HepG2 (cell line): Measurements from ENCODE around the gene SPATC1L. TPM values are rescaled to one million over a fixed set of nuclear protein-coding genes. Genes with fewer than 3 reads are reported as not detected.

Source experiments
- BCL6 ChIP-seq: IDR thresholded peaks from 2 replicates; pipeline ENCODE4 v1.6.1; 2016; ENCODE audit warnings: missing genetic modification reagents, missing compliant biosample characterization
- GTF3A ChIP-seq: sonication (generic); formaldehyde crosslinking; conservative IDR thresholded peaks from 2 replicates; pipeline ENCODE4 v1.4.0; 2020; ENCODE audit warnings: mild to moderate bottlenecking, missing genetic modification reagents
- KDM3A ChIP-seq: IDR thresholded peaks from 2 replicates; pipeline ENCODE4 v1.6.1; 2018; ENCODE audit warnings: low read depth, missing compliant biosample characterization
- NFATC3 ChIP-seq: sonication (generic); formaldehyde crosslinking; IDR thresholded peaks from 2 replicates; pipeline ENCODE4 v1.5.1; 2020; ENCODE audit warnings: mild to moderate bottlenecking, missing genetic modification reagents
- NRL ChIP-seq: sonication (generic); formaldehyde crosslinking; IDR thresholded peaks from 2 replicates; pipeline ENCODE4 v1.5.0; 2020; ENCODE audit warnings: missing genetic modification reagents, mild to moderate bottlenecking, moderate library complexity, borderline replicate concordance
- RARA ChIP-seq: IDR thresholded peaks from 2 replicates; pipeline ENCODE4 v1.6.1; 2016; ENCODE audit warnings: missing genetic modification reagents, missing compliant biosample characterization
- ZKSCAN5 ChIP-seq: sonication (generic); formaldehyde crosslinking; IDR thresholded peaks from 2 replicates; pipeline ENCODE4 v1.5.1; 2020; ENCODE audit warnings: mild to moderate bottlenecking, missing genetic modification reagents
- ZNF441 ChIP-seq: sonication (generic); formaldehyde crosslinking; IDR thresholded peaks from 2 replicates; pipeline ENCODE4 v1.7.0; 2021; ENCODE audit warnings: missing genetic modification reagents, borderline replicate concordance
- ZNF83 ChIP-seq: sonication (generic); formaldehyde crosslinking; IDR thresholded peaks from 2 replicates; pipeline ENCODE4 v1.4.0; 2020; ENCODE audit warnings: missing genetic modification reagents, mild to moderate bottlenecking, borderline replicate concordance
- ZNF879 ChIP-seq: sonication (generic); formaldehyde crosslinking; IDR thresholded peaks from 2 replicates; pipeline ENCODE4 v1.8.1; 2023; ENCODE audit warnings: missing genetic modification reagents
- polyA plus RNA-seq, 8 experiments: library from polyadenylated mRNA; depleted of rRNA in 3 of 8; stranded (reverse) in 7 of 8; unstranded in 1 of 8; fragments of >200 nt; fragmentation: Illumina TruSeq in 4 of 8; extraction: Trizol in 4 of 8; gene quantifications; 2 replicates each; pipeline versions ENCODE4 v1.2.1 to v1.2.3, GENCODE V29; 2011 to 2016; ENCODE audit warnings: low read depth in 4 of 8, missing spikeins in 1 of 8, mixed read lengths in 1 of 8; ENCODE audit not compliant: insufficient read depth in 1 of 8
- total RNA-seq, 5 experiments: library from RNA; depleted of rRNA; stranded (reverse); fragments of >200 nt; fragmentation: Illumina TruSeq; extraction: Trizol; gene quantifications; 2 replicates each; pipeline ENCODE4 v1.2.3, GENCODE V29; 2016; ENCODE audit warnings: low read depth in 1 of 5
- TF ChIP-seq, protein P1 (sequence below): sonication (generic); formaldehyde crosslinking; IDR thresholded peaks from 2 replicates; pipeline ENCODE4 v1.5.0; 2020; ENCODE audit warnings: missing genetic modification reagents, mild to moderate bottlenecking, borderline replicate concordance
- TF ChIP-seq, protein P2 (sequence below): sonication (generic); formaldehyde crosslinking; IDR thresholded peaks from 2 replicates; pipeline ENCODE4 v1.5.0; 2020; ENCODE audit warnings: mild to moderate bottlenecking, missing genetic modification reagents
- TF ChIP-seq, protein P3 (sequence below): IDR thresholded peaks from 2 replicates; pipeline ENCODE4 v1.6.1; 2016

Gene SPATC1L
- total and polyA plus RNA-seq, 2 of the 13 experiments (the other 11 are each of a cell fraction or from before 2014, with no cell fraction given), result 1.4 to 3.3 TPM

- TF ChIP-seq, protein P1, sequence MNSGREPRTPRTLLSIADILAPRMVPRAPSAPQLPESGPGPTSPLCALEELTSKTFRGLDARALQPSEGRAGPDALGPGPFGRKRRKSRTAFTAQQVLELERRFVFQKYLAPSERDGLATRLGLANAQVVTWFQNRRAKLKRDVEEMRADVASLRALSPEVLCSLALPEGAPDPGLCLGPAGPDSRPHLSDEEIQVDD, result no peak
- TF ChIP-seq, protein P2, sequence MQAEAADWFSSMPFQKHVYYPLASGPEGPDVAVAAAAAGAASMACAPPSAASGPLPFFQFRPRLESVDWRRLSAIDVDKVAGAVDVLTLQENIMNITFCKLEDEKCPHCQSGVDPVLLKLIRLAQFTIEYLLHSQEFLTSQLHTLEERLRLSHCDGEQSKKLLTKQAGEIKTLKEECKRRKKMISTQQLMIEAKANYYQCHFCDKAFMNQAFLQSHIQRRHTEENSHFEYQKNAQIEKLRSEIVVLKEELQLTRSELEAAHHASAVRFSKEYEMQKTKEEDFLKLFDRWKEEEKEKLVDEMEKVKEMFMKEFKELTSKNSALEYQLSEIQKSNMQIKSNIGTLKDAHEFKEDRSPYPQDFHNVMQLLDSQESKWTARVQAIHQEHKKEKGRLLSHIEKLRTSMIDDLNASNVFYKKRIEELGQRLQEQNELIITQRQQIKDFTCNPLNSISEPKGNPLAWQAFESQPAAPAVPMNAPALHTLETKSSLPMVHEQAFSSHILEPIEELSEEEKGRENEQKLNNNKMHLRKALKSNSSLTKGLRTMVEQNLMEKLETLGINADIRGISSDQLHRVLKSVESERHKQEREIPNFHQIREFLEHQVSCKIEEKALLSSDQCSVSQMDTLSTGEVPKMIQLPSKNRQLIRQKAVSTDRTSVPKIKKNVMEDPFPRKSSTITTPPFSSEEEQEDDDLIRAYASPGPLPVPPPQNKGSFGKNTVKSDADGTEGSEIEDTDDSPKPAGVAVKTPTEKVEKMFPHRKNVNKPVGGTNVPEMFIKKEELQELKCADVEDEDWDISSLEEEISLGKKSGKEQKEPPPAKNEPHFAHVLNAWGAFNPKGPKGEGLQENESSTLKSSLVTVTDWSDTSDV, result no peak
- TF ChIP-seq NFATC3 (CRISPR knock-in tag) (no peak), ZNF441 (CRISPR knock-in tag) (no peak), ZNF879 (no peak), GTF3A (CRISPR knock-in tag) (no peak), NRL (no peak), RARA (CRISPR knock-in tag) (no peak), BCL6 (CRISPR knock-in tag) (no peak), ZNF83 (CRISPR knock-in tag) (no peak), KDM3A (CRISPR knock-in tag) (no peak), ZKSCAN5 (CRISPR knock-in tag) (no peak)
- TF ChIP-seq, protein P3, sequence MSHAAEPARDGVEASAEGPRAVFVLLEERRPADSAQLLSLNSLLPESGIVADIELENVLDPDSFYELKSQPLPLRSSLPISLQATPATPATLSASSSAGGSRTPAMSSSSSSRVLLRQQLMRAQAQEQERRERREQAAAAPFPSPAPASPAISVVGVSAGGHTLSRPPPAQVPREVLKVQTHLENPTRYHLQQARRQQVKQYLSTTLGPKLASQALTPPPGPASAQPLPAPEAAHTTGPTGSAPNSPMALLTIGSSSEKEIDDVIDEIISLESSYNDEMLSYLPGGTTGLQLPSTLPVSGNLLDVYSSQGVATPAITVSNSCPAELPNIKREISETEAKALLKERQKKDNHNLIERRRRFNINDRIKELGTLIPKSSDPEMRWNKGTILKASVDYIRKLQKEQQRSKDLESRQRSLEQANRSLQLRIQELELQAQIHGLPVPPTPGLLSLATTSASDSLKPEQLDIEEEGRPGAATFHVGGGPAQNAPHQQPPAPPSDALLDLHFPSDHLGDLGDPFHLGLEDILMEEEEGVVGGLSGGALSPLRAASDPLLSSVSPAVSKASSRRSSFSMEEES (CRISPR knock-in tag), result no peak
Measured at GRCh38 chr21:46183910-46184624, at the start of gene SPATC1L (continued).
